ENCODE measurements around the gene OTOGL.

GRCh38 chr12:80101126-80101525, 1.8 kb downstream of the OTOGL start:
- TF ChIP-seq EZH2phosphoT487 (IDR thresholded peaks at IDR 0.05; ENCODE audit: borderline replicate concordance, low read depth, low read length) = no peak
- no peak for TF ChIP-seq CTCF (conservative IDR thresholded peaks at IDR 0.05; ENCODE audit: low read length)
